GM23248 (cell line): ENCODE results near the gene GRAP.

ENCODE experiments used
- EZH2 ChIP-seq: fragments of 200-600 bp; sonication (generic); IDR thresholded peaks from 2 replicates; pipeline ENCODE4 v1.6.1; 2018; ENCODE audit warnings: antibody characterized with exemption, mild to moderate bottlenecking; ENCODE audit not compliant: insufficient read depth, poor library complexity, severe bottlenecking
- EZH2phosphoT487 ChIP-seq: fragments of 200-600 bp; sonication (generic); IDR thresholded peaks from 2 replicates; pipeline ENCODE4 v1.6.1; 2018; ENCODE audit warnings: antibody characterized with exemption, moderate library complexity, mild to moderate bottlenecking, low read depth; ENCODE audit not compliant: insufficient read depth

- no peak for TF ChIP-seq EZH2
- no peak for TF ChIP-seq EZH2phosphoT487
Measured at GRCh38 chr17:18997650-18998196, 49.0 kb downstream of the GRAP start.
